ENCODE data around the gene PDIA6.
"Not testable (repeated sequence)": the region's sequence is repeated elsewhere in the genome, so short reads cannot be mapped to it uniquely, and the experiment has no call there.

PDIA6 gene

GRCh38 chr2:10820978-10821695, 8.6 kb upstream of the PDIA6 start:
- CTCF ChIA-PET, result interaction anchor here (0.7 to 6.2 kb wide), 4 partner anchors 10 to 303 kb away, joined by 3 to 78 read pairs (median 8); no protein-coding TSS in a partner anchor
- POLR2A ChIA-PET, result no interaction called here
- H3K4me3 ChIP-seq (ENCODE audit: low read depth, low read length), result no peak overlapping the region
- TF ChIP-seq CTCF (IDR thresholded peaks at IDR 0.05; ENCODE audit: insufficient read depth, low read length, missing control alignments), result no peak
- no peak for DNase-seq (ENCODE audit: low read depth, low spot score)

GRCh38 chr2:10820562-10820961, 8.0 kb upstream of the PDIA6 start:
- DNase-seq (ENCODE audit: low read depth, low spot score), result no peak
- TF ChIP-seq CTCF (IDR thresholded peaks at IDR 0.05; ENCODE audit: insufficient read depth, low read length, missing control alignments), result no peak
- POLR2A ChIA-PET, result no interaction called here
- H3K4me3 ChIP-seq (ENCODE audit: low read depth, low read length), result no peak overlapping the region
- CTCF ChIA-PET, result interaction anchor here (0.7 to 6.2 kb wide), 5 partner anchors 11 to 312 kb away, joined by 3 to 78 read pairs (median 5); a partner anchor contains a TSS

GRCh38 chr2:10819714-10820314, 7.2 kb upstream of the PDIA6 start:
- POLR2A ChIA-PET, result no interaction called here

GRCh38 chr2:10818984-10819383, 6.4 kb upstream of the PDIA6 start:
- H3K4me3 ChIP-seq (ENCODE audit: low read depth, low read length), result no peak overlapping the region
- ChIA-PET POLR2A (no interaction called here), CTCF (interaction anchor here (1.7 to 6.2 kb wide), 2 partner anchors 12 to 17 kb away, joined by 4 to 78 read pairs; no protein-coding TSS in a partner anchor)
- DNase-seq (ENCODE audit: low read depth, low spot score), result no peak
- no peak for TF ChIP-seq CTCF (IDR thresholded peaks at IDR 0.05; ENCODE audit: insufficient read depth, low read length, missing control alignments)

More at GRCh38 chr2:10819714-10820314, 7.2 kb upstream of the PDIA6 start:
- TF ChIP-seq CTCF (IDR thresholded peaks at IDR 0.05; ENCODE audit: insufficient read depth, low read length, missing control alignments), result no peak
- no peak overlapping the region for H3K4me3 ChIP-seq (ENCODE audit: low read depth, low read length)
- CTCF ChIA-PET, result interaction anchor here (1.4 to 6.2 kb wide), 3 partner anchors 11 to 313 kb away, joined by 4 to 78 read pairs (median 5); a partner anchor contains a TSS
- no peak for DNase-seq (ENCODE audit: low read depth, low spot score)

GRCh38 chr2:10818305-10818704, 5.7 kb upstream of the PDIA6 start:
- POLR2A ChIA-PET; H3K4me3 ChIP-seq (ENCODE audit: low read depth, low read length); DNase-seq (ENCODE audit: low read depth, low spot score): not testable (repeated sequence)
- CTCF ChIA-PET, result interaction anchor here (0.8 to 6.2 kb wide), 8 partner anchors 13 to 874 kb away, joined by 3 to 78 read pairs (median 4); a partner anchor contains a TSS

GRCh38 chr2:10817413-10817812, 4.8 kb upstream of the PDIA6 start:
- ChIA-PET POLR2A (no interaction called here), CTCF (interaction anchor here (0.7 to 6.2 kb wide), 10 partner anchors 14 to 875 kb away, joined by 3 to 78 read pairs (median 3); a partner anchor contains a TSS)
- no peak overlapping the region for H3K4me3 ChIP-seq (ENCODE audit: low read depth, low read length)
- DNase-seq (ENCODE audit: low read depth, low spot score), result no peak
- peak; percentile 48 for TF ChIP-seq CTCF (IDR thresholded peaks at IDR 0.05; ENCODE audit: insufficient read depth, low read length, missing control alignments)

All from AG04449 (cell line).